ENCODE data around the gene ITPKA. TPM values are rescaled to one million over a fixed set of nuclear protein-coding genes. Genes with fewer than 3 reads are reported as not detected.
"Not testable (repeated sequence)": the region's sequence is repeated elsewhere in the genome, so short reads cannot be mapped to it uniquely, and the experiment has no call there.

ITPKA gene
- 0.16 TPM for total RNA-seq
- long read RNA-seq, partial matches to known transcripts, result 0 of 1 reads
- long read RNA-seq, other reads (novel, unspliced or antisense), result 1 of 1 reads

DNA sequence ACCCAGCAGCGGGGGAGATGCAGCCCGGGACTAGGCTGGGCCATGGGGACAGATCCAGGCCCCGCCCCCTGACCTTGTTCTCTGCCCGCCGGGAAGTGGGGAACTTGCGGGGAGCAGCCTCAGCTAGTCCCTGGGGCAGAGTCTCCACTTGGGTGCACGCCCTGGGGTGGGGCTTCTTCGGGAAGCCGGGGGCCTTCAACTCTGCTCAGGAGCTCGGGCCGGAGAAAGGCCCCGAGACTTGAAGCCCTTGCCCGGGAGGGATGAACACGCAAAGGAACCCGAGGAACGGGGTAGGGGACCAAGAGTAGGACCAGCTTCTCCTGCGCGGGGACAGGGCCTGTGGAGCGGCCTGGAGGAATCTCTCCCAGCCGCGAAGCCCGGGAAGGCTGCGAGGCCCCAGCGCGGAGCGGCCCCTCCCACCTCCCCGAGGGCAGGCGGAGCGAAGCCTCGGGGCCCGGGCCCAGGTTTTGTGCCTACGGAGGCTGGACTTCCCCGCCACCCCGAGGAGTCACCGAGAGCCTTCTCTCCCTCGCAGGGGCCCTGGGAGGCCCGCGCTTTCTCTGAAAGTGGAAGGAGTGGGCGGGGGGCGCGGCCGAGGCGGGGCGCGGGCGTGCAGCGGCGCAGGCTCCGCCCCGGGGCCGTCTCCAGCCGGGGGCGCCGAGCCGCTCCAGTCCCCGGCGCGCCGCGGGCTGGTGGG is at the start of gene ITPKA:
ITPKA (plus strand) TSS at position 670 of the 697 bp plus-strand sequence. CDS start 54 bp downstream, outside the sequence.
- DNase-seq (ENCODE audit: low spot score), result no peak

DNA sequence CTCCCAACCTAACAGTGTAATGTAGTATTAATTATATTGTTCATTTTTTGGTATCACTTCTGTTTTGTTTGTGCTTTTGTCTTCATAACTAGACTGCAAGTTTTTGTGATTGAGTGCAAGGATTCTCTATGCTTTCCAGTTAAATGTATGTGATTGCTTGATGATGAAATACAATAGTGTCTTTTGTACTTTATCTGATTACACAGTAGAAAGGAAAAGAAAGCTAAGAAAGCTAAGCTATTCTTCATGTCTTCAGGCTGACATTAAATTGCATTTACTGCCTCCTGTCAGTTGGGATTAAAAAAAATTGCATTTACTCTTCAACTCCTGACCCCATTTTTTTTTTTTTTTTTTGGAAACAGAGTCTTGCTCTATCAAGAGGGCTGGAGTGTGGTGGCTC is 48.3 kb upstream of the ITPKA start:
- no peak for DNase-seq (ENCODE audit: low spot score)

DNA sequence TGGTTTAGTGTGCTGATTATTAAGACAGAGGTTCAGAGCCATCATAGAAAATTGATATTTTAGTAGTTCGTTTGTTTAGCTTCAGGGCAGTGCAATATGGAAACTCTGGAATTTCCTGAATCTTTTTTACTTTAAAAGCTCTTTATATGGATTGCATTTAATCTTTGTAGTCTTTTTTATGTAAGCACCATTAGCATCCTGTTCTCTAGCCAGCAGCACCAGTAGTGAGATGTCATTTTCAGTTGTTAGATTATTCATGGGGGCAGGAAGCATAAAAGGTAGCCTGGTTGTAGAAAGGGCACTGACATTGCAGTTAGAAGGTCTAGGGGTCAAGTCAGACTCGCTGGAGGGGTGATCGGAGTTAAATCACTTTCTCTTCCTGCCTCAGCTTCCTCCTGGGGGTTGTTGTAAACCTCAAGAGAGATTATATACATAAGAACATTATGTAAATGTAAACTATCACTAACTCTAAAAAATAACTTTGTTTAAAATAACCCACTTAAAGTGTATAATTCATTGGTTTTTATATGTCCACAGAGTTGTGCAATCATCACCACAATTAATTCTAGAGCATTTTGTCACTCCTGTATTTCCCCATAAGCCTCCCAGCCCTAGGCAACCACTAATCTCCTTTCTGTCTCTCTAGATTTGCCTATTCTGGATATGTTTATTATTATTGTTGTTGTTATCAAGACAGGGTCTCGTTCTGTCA is 31.4 kb upstream of the ITPKA start:
- no peak for DNase-seq (ENCODE audit: low spot score)

DNA sequence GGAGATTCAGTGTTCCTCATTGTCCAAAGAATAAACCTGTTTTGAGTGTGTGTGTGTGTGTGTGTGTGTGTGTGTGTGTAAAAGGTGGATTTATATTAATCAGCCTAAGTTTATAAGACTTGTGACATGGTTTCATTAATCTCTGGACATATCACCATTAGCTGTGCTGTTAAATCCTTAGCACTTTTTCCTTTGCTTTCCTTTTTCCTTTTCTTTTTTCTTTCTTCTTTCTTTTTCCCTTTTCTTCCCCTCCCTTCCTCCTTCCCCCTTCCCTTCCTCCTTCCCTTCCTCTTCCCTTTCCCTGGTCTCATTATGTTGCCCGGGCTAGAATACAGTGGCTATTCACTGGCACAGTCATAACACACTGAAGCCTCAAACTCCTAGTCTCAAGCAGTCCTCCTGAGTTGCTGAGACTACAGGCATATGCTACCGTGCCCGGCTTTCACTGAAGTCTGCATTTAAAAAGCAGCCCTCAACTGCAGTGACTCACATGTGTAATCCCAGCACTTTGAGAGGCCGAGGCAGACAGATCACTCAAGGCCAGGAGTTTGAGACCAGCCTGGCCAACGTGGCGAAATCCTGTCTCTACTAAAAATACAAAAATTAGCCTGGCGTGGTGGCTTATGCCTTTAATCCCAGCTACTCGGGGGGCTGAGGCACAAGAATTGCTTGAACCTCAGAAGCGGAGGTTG is 28.6 kb upstream of the ITPKA start:
- DNase-seq (ENCODE audit: low spot score), result no peak

DNA sequence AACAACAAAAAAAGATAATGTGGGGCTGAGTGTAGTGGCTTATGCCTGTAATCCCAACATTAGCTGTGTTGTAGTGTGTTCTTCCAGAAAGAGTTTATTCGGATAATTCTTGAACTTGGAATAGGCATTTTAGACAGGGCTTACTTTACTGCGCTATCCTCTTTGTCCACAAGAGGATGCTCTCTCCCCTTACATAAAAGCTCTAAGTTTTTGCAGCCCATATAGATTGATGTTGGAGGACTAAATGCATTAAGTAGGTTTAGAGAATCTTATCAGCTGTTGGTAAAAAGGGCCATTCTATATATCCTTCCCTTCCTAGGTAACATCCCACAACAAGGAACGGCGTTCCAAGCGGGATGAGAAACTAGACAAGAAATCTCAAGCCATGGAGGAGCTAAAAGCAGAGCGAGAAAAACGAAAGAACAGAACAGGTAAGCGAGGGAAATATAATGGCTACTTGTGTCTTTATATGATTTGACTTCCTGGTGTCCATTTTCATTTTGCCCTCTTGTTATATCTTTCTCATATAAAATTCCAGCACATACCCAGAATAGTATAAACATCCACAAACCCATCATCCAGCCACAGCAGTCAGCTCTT is 27.8 kb upstream of the ITPKA start:
- no peak for DNase-seq (ENCODE audit: low spot score)

DNA sequence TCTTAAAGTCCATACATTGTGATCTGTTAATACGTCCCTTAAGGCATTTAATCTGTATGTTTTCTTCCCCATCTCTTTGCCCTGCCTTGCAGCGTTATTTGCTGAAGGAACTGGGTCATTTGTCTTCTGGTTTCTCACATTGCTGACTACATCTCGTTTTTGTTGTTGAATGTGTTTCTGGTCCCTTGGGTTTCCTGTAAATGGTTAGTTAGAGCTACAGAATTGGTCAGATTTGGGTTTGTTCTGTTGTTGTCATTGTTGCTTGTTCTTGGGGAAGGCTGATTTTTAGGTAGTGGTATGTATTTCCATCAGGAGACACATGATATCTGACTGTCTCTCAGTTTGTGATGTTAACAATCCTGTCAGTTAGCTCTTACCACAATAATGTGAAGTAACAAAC is 27.0 kb upstream of the ITPKA start:
- DNase-seq (ENCODE audit: low spot score), result no peak

DNA sequence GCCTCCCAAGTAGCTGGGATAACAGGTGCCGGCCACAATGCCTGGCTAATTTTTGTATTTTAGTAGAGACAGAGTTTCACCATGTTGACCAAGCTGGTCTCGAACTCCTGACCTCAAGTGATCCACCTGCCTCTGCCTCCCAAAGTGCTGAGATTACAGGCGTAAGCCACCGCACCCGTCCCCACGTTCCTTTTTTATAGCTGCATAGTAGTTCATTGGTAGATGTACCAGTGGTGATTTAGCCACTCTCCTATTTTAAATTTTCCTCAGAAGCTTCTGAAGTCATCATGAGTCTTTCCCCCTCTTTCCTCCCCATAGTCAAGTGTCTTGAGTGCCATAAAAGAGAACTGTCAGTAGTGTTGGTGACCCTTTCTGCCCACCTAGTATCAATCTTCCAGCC is 24.0 kb upstream of the ITPKA start:
- not testable (repeated sequence) for DNase-seq (ENCODE audit: low spot score)

DNA sequence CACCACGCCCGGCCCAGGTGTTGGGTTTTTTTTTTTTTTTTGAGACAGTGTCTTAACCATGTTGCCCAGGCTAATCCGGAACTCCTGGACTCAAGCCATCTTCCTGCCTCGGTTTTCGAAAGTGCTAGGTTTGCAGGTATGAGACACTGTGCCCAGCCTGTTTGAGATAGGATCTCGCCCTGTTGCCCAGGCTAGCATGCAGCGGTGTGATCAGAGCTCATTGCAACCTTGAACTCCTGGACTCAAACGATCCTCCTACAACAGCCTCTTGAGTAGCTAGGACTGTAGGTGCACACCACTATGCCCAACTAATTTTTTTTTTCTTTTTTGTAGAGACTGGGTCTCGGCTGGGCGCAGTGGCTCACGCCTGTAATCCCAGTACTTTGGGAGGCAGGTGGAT is 20.3 kb upstream of the ITPKA start:
- no peak for DNase-seq (ENCODE audit: low spot score)

DNA sequence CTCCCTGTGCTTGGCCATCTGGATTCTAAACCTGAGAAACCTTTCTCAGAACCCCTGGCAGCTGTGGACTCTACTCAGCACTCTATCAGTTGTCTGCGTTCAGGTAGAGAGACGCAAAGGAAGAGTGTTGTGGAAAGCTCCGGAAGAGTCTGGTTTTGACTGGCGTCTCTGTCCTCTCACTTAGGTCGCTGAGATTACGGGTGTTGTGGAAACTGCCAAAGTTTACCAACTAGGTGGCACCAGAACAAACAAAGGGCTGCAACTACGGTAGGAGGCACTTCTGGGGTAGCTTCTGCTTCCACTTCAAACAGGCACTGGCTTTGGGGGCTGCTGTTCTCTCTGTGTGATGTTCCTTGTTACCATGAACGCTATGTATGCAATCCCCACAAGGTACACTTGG is 19.2 kb upstream of the ITPKA start:
- no peak for DNase-seq (ENCODE audit: low spot score)

DNA sequence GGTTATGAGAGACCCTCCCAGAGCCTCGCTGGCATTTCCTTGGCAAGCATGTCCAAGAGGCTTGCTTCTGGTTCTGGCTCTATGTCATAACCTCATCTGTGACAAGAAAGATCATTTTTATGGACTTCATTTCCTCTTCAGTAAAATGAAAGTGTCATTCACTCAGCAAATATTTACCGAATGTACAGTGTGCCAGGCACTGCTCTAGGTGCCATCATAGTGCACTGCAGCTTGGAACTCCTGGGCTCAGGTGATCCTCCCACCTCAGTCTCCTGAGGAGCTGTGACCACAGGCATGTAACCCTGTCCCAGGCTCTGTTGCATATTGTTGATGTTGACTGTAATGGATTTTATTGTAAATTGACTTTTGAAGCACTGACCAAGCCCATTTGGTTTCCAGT is 18.7 kb upstream of the ITPKA start:
- DNase-seq (ENCODE audit: low spot score), result no peak

DNA sequence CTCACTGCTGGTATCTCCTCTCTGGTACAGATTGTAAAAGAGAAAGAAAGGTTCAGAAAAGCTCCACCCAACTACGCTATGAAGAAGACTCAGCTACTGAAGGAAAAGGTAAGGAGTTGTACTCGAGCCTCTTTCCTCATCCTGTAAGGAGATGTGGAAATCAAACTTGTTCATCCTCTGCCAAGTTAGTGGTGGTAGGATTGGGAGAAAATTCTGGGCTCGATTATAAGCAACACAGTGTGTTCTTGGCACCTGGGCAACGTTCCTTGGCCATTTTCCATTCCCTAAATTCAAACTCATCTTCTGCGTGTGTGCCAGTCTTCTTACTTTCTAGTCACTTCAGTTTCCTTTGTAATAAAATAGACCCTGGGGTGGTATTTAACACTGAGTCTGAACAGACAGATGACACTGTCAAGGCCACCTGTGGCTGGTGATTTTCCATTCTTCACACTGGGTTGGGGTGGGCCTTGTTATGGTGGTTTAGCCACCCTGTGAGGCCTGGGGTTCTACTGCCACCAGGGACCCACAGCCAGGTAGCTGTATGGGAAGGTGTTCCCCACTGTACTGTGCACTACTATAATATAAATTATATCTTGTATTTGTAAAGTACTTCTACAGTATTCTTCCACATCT is 17.1 kb upstream of the ITPKA start:
- no peak for DNase-seq (ENCODE audit: low spot score)

DNA sequence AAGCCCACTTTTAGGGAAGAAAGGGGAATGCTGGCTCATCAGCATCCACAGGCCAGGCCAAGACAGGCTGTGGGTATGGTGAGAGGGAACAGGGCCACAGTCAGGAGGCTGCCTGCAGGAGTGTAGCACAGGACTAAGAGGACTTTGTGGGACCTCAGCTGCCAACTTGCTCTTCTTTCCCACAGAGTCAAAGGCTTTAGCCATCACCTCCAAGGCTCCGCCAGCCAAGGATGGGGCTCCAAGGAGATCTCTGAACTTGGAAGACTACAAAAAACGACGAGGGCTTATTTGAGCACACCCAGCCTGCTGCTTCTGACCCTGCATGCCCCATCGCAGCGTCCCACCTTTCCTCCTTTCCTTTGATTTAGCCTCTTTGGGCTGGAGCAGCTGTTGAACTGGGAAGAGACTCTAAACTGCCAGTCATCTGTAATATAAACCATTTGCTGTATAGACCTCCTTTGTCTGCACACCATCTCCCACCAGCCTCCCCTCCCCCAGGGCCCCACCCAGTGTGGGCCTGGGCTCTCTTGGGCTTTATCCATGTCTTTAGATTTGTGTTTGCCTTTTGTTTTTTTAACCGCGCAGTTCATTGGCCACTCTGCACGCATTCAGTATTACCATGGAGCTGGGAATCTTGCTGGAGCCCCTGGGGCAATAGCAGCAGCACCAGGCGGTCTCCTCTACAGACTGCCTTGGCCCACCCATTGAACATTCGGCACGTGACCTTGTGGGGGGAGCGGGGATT is 13.1 kb upstream of the ITPKA start:
- no peak for DNase-seq (ENCODE audit: low spot score)

DNA sequence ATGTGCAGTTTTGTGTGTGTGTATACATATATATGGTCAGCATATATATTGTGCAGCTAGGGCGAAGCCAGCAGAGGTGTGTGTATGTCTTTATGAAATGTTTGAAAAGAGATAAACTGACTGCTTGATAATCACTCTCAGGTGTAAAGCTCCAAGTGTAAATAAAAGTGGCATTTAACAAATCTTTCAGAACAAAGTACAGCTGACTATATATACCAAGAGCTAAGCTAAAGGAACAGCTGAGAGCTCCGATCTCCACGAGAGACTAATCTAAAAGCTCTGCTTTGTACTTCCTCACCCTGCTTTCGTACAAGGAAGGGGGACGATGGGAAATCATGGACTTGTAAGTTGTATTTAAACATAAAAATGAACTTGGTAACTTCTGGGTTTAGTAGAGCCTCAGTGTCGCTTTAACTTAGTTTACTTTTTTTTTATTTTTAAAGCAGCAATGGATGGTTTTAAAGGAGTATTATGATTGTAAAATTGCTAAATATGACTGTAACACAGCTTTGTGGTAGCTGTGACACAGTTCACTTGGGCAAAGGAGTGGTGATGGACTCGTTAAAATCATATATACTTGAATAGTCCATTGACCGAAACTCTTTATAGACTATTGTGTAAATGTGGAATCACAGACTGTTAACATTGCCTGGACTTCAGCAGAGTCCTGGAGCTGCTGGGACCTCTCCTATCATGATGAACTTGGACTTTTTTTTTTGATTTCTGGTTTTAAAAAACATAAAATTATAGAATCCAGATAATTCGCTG is 11.4 kb upstream of the ITPKA start:
- no peak for DNase-seq (ENCODE audit: low spot score)

DNA sequence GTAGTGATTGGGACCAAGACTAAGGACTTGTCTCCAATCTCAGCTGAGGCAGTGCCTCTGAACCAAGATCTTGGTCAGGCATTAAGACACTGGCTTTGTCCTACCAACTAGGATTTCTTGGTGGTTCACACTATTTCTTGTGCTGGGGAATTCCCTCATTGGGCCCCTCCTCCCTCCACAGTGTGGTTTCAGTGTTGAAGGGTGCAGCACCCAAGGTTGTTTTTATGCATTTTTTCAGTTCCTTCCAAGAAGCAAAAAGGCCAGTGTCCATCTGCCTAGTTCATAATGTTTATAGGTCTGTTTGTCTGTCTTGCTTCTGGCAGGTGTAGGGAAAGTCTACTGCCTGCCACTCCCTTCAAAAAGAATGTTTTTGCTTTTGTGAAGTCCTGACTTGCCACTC is 10.6 kb upstream of the ITPKA start:
- no peak for DNase-seq (ENCODE audit: low spot score)

DNA sequence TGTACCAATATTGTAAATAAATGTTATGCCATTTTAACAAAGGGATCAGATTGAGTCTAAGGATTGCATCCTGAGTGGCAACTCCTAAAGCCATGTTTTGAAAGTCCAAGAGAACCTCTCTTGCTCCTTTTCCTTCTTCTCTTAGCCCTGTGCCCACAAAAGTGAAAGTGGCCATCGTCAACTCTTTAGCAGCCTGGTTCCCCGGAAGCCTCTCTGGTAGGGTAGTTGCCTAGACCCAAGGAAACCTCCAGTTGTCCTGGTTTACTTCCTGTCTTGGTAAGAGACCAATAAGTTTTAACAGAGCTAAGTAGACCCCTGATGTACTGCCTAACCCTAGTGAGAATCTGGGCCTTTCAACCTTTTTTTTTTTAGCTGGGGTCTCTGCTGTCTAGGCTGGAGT is 10.2 kb upstream of the ITPKA start:
- no peak for DNase-seq (ENCODE audit: low spot score)

DNA sequence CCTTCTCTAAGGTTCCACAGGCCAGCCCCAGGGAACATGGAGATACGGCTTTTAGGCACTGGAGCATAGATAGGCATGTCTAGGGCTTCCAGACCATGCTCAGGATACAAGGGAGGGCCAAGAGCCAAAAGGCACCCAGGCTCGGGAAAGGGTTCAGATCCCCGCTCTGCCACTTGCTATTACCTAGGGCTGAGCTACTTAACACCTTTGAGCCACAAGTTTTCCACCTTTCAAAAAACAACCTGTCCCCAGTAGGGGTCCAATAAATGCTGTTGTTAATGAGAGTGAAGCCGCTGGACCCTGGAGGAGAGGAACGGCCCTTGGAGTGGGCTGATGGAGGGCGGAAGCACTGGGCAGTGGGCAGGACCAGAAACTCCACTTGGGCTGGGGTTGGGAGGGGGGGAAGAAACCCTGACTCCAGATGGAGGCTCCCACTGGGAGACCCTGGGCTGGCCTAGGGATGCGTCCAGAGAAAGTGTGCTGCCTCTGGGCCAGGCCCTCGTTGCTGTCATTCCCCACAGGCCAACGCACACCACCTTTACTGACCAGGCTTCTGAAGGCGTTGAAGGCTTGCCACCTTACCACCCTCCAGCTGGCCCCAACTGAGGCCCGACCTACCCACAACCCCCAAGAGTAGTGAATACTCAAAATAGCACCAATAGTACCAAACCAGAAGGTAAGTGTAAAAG is 8.6 kb upstream of the ITPKA start:
- DNase-seq (ENCODE audit: low spot score), result no peak

DNA sequence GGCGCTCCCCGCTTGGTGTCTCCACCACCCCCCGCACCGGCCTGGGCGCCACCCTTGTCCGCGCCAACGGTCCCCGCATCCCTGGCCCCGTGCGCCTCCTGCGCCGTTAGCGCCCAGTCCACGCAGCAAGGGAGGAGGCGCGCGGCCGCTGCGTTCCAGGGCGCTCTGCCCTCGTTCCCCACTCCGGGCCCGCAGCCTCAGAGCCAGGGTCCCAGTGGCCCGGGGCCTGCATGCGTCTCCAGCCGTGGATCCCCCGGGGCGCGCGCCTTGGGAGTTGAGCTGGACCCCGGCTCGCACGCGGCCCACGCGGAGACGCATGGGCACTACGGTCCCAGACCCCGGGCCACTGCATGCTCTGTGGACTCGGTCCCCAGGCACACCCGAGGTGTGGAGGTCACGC is 7.4 kb upstream of the ITPKA start:
- no peak for DNase-seq (ENCODE audit: low spot score)

DNA sequence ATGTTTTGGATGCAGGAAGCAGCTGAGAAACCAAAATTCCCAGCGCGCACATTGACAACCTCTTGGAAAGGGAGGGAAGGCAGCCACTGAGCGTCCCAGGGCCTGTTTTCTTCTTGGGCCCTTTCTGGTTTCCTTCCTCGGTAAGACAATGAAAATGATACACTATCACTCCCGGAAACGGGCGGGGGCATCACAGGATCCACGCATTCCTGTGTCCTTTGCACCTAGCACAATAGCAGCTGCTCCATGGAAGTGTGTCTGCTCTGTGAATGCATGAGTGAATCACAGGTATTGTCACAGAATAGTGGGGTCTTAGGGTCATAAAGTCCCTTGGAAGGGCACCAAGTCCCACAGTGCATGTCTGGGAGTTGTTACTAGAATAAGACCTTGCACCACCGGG is 6.3 kb upstream of the ITPKA start:
- no peak for DNase-seq (ENCODE audit: low spot score)

DNA sequence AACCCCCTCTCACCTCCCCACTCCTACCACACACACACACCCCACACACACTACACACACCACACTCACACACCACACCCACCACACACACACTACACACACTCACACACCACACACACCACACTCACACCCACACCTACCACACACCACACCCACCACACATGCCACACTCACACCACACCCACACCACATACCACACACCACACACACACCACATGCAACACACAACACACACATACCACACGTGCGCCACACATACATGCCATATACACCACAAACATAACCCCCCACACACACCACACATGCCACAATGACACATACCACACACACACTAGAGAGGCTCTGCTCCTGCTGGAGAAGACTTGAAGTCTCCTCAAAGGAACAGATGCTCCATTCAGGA is 5.9 kb upstream of the ITPKA start:
- DNase-seq (ENCODE audit: low spot score), result no peak

Measured in mesenteric fat pad (tissue), 1 donor.